Natural killer cell (primary cell): Measurements from ENCODE around the gene SERPINA12. TPM values are rescaled to one million over a fixed set of nuclear protein-coding genes. Genes with fewer than 3 reads are reported as not detected.

Source experiments
- ATAC-seq, 3 donors: fragments of 150-1000 bp in 2 of 3; fragments of 200-7000 bp in 1 of 3; cut with Tn5 transposase; 1 replicate in 1 of 3; 2 replicates in 2 of 3; pipeline ENCODE4 v1.10.0; 2021; ENCODE audit warnings: mild to moderate bottlenecking in 2 of 3, moderate library complexity in 2 of 3
- DNase-seq, 2 donors: peaks; one replicate each; pipeline versions ENCODE4 v3.0.0 to v3.0.0-alpha.2; 2013 to 2021; ENCODE audit warnings: mixed read lengths in 1 of 2
- H3K27ac ChIP-seq: one replicate; pipeline ENCODE4 v1.5.1; 2013; ENCODE audit warnings: mild to moderate bottlenecking, low read length
- H3K27me3 ChIP-seq: one replicate; pipeline ENCODE4 v1.6.1; 2013; ENCODE audit warnings: low read length; ENCODE audit not compliant: control insufficient read depth, insufficient read depth
- H3K36me3 ChIP-seq: one replicate; pipeline ENCODE4 v1.6.1; 2013; ENCODE audit warnings: low read length; ENCODE audit not compliant: control insufficient read depth, insufficient read depth
- H3K4me1 ChIP-seq: one replicate; pipeline ENCODE4 v1.6.1; 2013; ENCODE audit warnings: low read length; ENCODE audit not compliant: control insufficient read depth, insufficient read depth
- H3K4me3 ChIP-seq: one replicate; pipeline ENCODE4 v1.5.1; 2013; ENCODE audit warnings: low read length
- H3K9me3 ChIP-seq: one replicate; pipeline ENCODE4 v1.6.1; 2013; ENCODE audit warnings: low read length; ENCODE audit not compliant: control insufficient read depth, insufficient read depth
- H3K27ac Mint-ChIP-seq, 2 donors: one replicate each; pipeline ENCODE4 v1.8.0; 2022; ENCODE audit warnings: mild to moderate bottlenecking in 2 of 2, mixed read lengths in 2 of 2, moderate library complexity in 1 of 2
- H3K27me3 Mint-ChIP-seq, 2 donors: one replicate each; pipeline ENCODE4 v1.8.0; 2022; ENCODE audit warnings: low read depth in 2 of 2, mixed read lengths in 2 of 2
- H3K36me3 Mint-ChIP-seq: one replicate; pipeline ENCODE4 v1.8.0; 2022; ENCODE audit warnings: mixed read lengths
- H3K4me1 Mint-ChIP-seq, 2 donors: one replicate each; pipeline ENCODE4 v1.8.0; 2022; ENCODE audit warnings: mixed read lengths in 2 of 2
- H3K4me3 Mint-ChIP-seq: one replicate; pipeline ENCODE4 v1.8.0; 2022; ENCODE audit warnings: mild to moderate bottlenecking, moderate library complexity, mixed read lengths
- H3K9me3 Mint-ChIP-seq, 2 donors: one replicate each; pipeline ENCODE4 v1.8.0; 2022; ENCODE audit warnings: mixed read lengths in 2 of 2
- CTCF ChIP-seq: fragments of 200-600 bp; IDR thresholded peaks from one replicate; pipeline ENCODE4 v1.8.0; 2022; ENCODE audit warnings: antibody characterized with exemption
- WGBS: methylation state at CpG from one replicate; pipeline ENCODE4 v1.1.7; 2013; ENCODE audit warnings: missing lambda C conversion rate; ENCODE audit not compliant: insufficient coverage; 5-methylcytosine and 5-hydroxymethylcytosine counted together
- intact Hi-C: fragments of 100-400 bp; cut with micrococcal nuclease; formaldehyde crosslinking; loops from one replicate; pipeline ENCODE4 v1.14.2; 2022
- total RNA-seq, 4 donors: library from RNA; stranded (reverse); fragments of 120-200 nt in 1 of 4; gene quantifications; one replicate each; pipeline versions ENCODE4 v1.2.3 to v1.2.4, GENCODE V29; 2013 to 2022

Gene SERPINA12
- total RNA-seq, 3 donors from 2014 or later (not counting 1 experiment from before 2014, with no cell fraction given) = not detected

- H3K27ac ChIP-seq = no peak overlapping the region
- no peaks in the 10 kb centered on the region for H3K36me3 ChIP-seq
- Mint-ChIP-seq H3K27me3 (peaks cover 3 to 11% of the 10 kb centered on the region in 2 donors), H3K9me3 (no peaks in the 10 kb centered on the region), H3K4me1 (no peaks in the 10 kb centered on the region), H3K36me3 (no peaks in the 10 kb centered on the region), H3K4me3 (no peak overlapping the region), H3K27ac (no peak overlapping the region)
- DNase-seq (no peak), ATAC-seq (no peak)
- H3K27me3 ChIP-seq = no peaks in the 10 kb centered on the region
- H3K9me3 ChIP-seq = no peaks in the 10 kb centered on the region
- H3K4me3 ChIP-seq = no peak overlapping the region
- 82% methylated on average over 8 of the region's 8 CpGs for WGBS
- intact Hi-C loops = no loop called here
- H3K4me1 ChIP-seq = no peaks in the 10 kb centered on the region
- no peak for TF ChIP-seq CTCF
Observed at GRCh38 chr14:94505641-94506040, 3.6 kb downstream of the SERPINA12 start.

GRCh38 chr14:94505206-94505605 lies 4.1 kb downstream of the SERPINA12 start:
- TF ChIP-seq CTCF = no peak
- no peak overlapping the region for H3K27ac Mint-ChIP-seq
- no peaks in the 10 kb centered on the region for H3K9me3 Mint-ChIP-seq
- H3K27me3 Mint-ChIP-seq = peaks cover 4 to 11% of the 10 kb centered on the region in 2 donors
- intact Hi-C loops = no loop called here
- H3K36me3 ChIP-seq = no peaks in the 10 kb centered on the region
- DNase-seq = no peak
- no peak overlapping the region for H3K27ac ChIP-seq
- H3K4me1 ChIP-seq = no peaks in the 10 kb centered on the region
- no peaks in the 10 kb centered on the region for H3K4me1 Mint-ChIP-seq
- H3K27me3 ChIP-seq = no peaks in the 10 kb centered on the region
- H3K4me3 ChIP-seq = no peak overlapping the region
- WGBS = 95% methylated on average over 4 of the region's 4 CpGs
- ATAC-seq = no peak
- no peaks in the 10 kb centered on the region for H3K36me3 Mint-ChIP-seq
- H3K9me3 ChIP-seq = no peaks in the 10 kb centered on the region
- no peak overlapping the region for H3K4me3 Mint-ChIP-seq

- Mint-ChIP-seq H3K27me3 (peaks cover 6 to 10% of the 10 kb centered on the region in 2 donors), H3K4me3 (no peak overlapping the region), H3K9me3 (no peaks in the 10 kb centered on the region), H3K4me1 (no peaks in the 10 kb centered on the region), H3K27ac (no peak overlapping the region), H3K36me3 (no peaks in the 10 kb centered on the region)
- Histone ChIP-seq H3K4me1 (no peaks in the 10 kb centered on the region), H3K27me3 (no peaks in the 10 kb centered on the region), H3K27ac (no peak overlapping the region), H3K9me3 (no peaks in the 10 kb centered on the region), H3K36me3 (no peaks in the 10 kb centered on the region), H3K4me3 (no peak overlapping the region)
- ATAC-seq (no peak), DNase-seq (no peak)
- intact Hi-C loops = no loop called here
- 90% methylated on average over 12 of the region's 16 CpGs for WGBS
- TF ChIP-seq CTCF = no peak
Observed at GRCh38 chr14:94501588-94502516, 7.4 kb downstream of the SERPINA12 start.
